SJSA1 (cell line): Measurements from ENCODE around the gene SMAD2. TPM values are rescaled to one million over a fixed set of nuclear protein-coding genes. Genes with fewer than 3 reads are reported as not detected.

ENCODE experiments used
- DNase-seq, 2 experiments: peaks; one replicate each; pipeline ENCODE4 v3.0.0-alpha.2; 2015 to 2020; ENCODE audit warnings: low spot score in 2 of 2, low read depth in 1 of 2
- H3K27ac ChIP-seq: fragments of 250-450 bp; sonication (Bioruptor Pico); 2 replicates; pipeline ENCODE4 v1.5.1; 2020; ENCODE audit warnings: mild to moderate bottlenecking, moderate library complexity
- H3K27me3 ChIP-seq: fragments of 250-450 bp; sonication (Bioruptor Pico); replicated peaks from 2 replicates; pipeline ENCODE4 v1.5.1; 2020; ENCODE audit warnings: mild to moderate bottlenecking, moderate library complexity
- H3K36me3 ChIP-seq: fragments of 250-450 bp; sonication (Bioruptor Pico); 2 replicates; pipeline ENCODE4 v1.5.1; 2020; ENCODE audit warnings: mild to moderate bottlenecking
- H3K4me1 ChIP-seq: fragments of 250-450 bp; sonication (Bioruptor Pico); replicated peaks from 2 replicates; pipeline ENCODE4 v1.6.1; 2021; ENCODE audit warnings: mild to moderate bottlenecking
- H3K4me3 ChIP-seq: fragments of 250-450 bp; sonication (Bioruptor Pico); 2 replicates; pipeline ENCODE4 v1.5.1; 2020; ENCODE audit warnings: mild to moderate bottlenecking
- H3K9me3 ChIP-seq: fragments of 250-450 bp; sonication (Bioruptor Pico); replicated peaks from 2 replicates; pipeline ENCODE4 v1.5.1; 2020; ENCODE audit warnings: mild to moderate bottlenecking
- total RNA-seq: library from RNA; depleted of rRNA; stranded (reverse); fragments of >200 nt; shearing (Covaris generic); gene quantifications from 2 replicates; pipeline ENCODE4 v1.2.3, GENCODE V29; 2014

The SMAD2 gene
- total RNA-seq, 1 experiment from 2014 or later: 127 TPM

- Histone ChIP-seq H3K9me3 (no peaks in the 10 kb centered on the region), H3K27ac (no peak overlapping the region), H3K4me3 (no peak overlapping the region), H3K4me1 (peaks cover 3% of the 10 kb centered on the region), H3K27me3 (no peaks in the 10 kb centered on the region), H3K36me3 (no peaks in the 10 kb centered on the region)
- DNase-seq: no peak
Measured at GRCh38 chr18:47950511-47950910, 20.1 kb upstream of the SMAD2 start.

GRCh38 chr18:47949202-47949601 lies 18.7 kb upstream of the SMAD2 start:
- H3K4me1 ChIP-seq: peaks cover 12% of the 10 kb centered on the region
- no peak overlapping the region for H3K27ac ChIP-seq
- no peaks in the 10 kb centered on the region for H3K9me3 ChIP-seq
- H3K36me3 ChIP-seq: no peaks in the 10 kb centered on the region
- H3K27me3 ChIP-seq: no peaks in the 10 kb centered on the region
- no peak overlapping the region for H3K4me3 ChIP-seq
- no peak for DNase-seq

DNA sequence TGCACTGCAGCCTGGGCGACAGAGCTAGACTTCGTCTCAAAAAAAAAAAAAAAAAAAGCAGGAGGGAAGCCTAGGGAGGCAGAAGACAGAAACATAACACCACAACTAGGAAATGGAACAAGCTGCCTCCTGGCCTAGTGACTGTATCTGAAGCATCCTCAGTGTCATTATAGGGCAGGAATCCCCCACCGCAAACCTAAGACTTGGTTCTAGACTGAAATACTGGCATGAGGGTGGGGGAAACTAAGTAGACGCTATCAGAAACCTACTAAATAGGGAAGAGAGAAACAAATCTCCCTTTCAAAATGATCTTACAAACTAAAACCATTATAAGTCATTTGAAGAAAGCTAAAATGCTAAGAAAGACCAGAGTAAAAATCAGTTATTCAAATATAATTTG lies 16.4 kb upstream of the SMAD2 start:
- Histone ChIP-seq H3K27me3 (no peaks in the 10 kb centered on the region), H3K4me3 (no peak overlapping the region), H3K36me3 (no peaks in the 10 kb centered on the region), H3K4me1 (peaks cover 12% of the 10 kb centered on the region), H3K9me3 (no peaks in the 10 kb centered on the region), H3K27ac (no peak overlapping the region)
- DNase-seq: no peak

- DNase-seq: peak in 1 of 2 experiments; percentile 71
- Histone ChIP-seq H3K27ac (peak overlapping the region; percentile 50), H3K4me3 (no peak overlapping the region), H3K36me3 (no peaks in the 10 kb centered on the region), H3K27me3 (no peaks in the 10 kb centered on the region), H3K4me1 (peaks cover 12% of the 10 kb centered on the region), H3K9me3 (no peaks in the 10 kb centered on the region)
Measured at GRCh38 chr18:47944972-47945852, 14.8 kb upstream of the SMAD2 start.

DNA sequence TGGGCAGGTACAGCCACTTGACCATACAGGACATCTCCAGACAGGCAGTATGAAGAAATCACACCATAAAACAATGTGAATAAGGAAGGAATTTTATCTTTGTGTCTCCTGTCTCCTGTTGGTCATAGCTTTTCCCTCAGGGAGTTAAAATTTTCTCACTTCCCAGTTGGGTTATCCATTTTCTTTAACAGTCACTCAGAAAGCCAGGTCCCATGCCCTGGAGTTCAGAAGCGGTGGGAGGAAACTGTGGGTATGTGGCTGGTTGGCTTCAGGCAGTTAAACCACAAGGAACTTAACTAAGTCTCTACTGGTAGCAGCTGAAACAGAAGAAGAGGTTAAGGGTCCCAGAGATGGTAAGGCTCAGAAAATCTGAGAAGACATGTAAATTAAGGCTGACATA lies 6.5 kb upstream of the SMAD2 start:
- Histone ChIP-seq H3K4me1 (no peaks in the 10 kb centered on the region), H3K9me3 (no peaks in the 10 kb centered on the region), H3K36me3 (no peaks in the 10 kb centered on the region), H3K27me3 (no peaks in the 10 kb centered on the region), H3K27ac (no peak overlapping the region), H3K4me3 (no peak overlapping the region)
- no peak for DNase-seq

DNA sequence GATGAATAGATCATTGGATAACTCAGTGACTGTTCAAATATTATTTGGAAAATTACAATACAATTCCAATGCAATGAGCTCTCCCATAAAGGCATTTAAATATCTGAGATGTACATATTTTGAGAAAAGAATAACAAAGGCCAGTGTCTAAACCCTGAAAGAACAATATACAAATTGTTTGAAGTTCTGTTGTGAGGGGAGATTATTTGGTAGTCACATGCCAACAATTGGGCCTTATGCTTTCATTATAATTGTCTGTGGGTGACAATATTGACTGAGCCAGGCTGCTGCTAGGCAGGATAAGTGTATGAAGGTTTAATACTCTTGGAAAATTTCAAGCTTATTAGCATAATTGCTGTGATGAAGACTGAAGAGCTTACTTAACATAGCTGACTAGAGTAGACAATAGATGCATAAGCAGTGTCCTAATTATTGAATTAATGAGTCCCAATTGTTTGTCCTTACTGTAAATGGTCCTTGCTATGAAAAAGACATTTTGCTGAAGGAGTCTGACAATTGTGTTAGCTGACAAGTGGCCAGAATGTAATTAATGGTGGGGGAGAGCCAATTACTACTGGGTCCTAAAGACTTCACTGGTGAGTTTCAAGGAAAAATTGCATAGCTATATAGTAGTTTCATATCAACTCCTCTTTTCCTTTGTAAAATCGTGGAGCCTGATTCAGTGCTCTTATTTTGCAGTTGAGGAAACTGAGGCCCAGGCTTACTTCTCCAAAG lies 5.0 kb upstream of the SMAD2 start:
- Histone ChIP-seq H3K4me3 (no peak overlapping the region), H3K27me3 (no peaks in the 10 kb centered on the region), H3K9me3 (no peaks in the 10 kb centered on the region), H3K36me3 (peaks cover 3% of the 10 kb centered on the region; the same call in 1 of the 2 replicates), H3K4me1 (peaks cover 7% of the 10 kb centered on the region), H3K27ac (no peak overlapping the region)
- DNase-seq: no peak

- peaks cover 8% of the 10 kb centered on the region; the same call in 1 of the 2 replicates for H3K36me3 ChIP-seq
- H3K27me3 ChIP-seq: no peaks in the 10 kb centered on the region
- no peak overlapping the region for H3K27ac ChIP-seq
- H3K9me3 ChIP-seq: no peaks in the 10 kb centered on the region
- no peak overlapping the region for H3K4me3 ChIP-seq
- DNase-seq: no peak
- peaks cover 20% of the 10 kb centered on the region for H3K4me1 ChIP-seq
Measured at GRCh38 chr18:47932603-47933002, 2.1 kb upstream of the SMAD2 start.

DNA sequence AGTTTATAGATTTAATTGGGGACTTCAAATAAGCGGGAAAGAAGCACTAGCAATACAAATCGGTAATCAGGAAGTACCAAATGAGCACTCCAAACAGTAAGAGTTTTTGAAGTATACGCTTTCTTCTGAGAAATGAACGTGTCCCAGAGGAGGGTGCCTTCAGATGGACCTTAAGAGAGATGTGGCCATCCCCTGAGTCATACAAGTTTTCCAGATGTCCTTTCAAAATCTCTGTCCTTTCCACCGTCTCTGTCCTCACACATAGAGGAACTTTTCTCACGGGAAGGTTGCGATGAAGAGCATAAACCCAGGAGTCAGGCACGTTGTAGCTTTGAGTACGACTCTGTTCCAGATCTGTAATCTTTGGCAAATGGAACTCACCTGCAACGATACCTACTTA lies 1.7 kb upstream of the SMAD2 start:
- H3K27me3 ChIP-seq: no peaks in the 10 kb centered on the region

GRCh38 chr18:47931718-47932103 lies 1.3 kb upstream of the SMAD2 start:
- H3K27me3 ChIP-seq: no peaks in the 10 kb centered on the region
- peaks cover 13% of the 10 kb centered on the region for H3K36me3 ChIP-seq
- H3K27ac ChIP-seq: peak overlapping the region; percentile 97
- peak overlapping the region; percentile 88 for H3K4me3 ChIP-seq
- H3K9me3 ChIP-seq: no peaks in the 10 kb centered on the region
- peaks cover 20% of the 10 kb centered on the region for H3K4me1 ChIP-seq
- no peak for DNase-seq

More for the DNA sequence above, 1.7 kb upstream of the SMAD2 start:
- DNase-seq: no peak
- Histone ChIP-seq H3K36me3 (peaks cover 10% of the 10 kb centered on the region), H3K4me3 (no peak overlapping the region), H3K9me3 (no peaks in the 10 kb centered on the region), H3K4me1 (peaks cover 20% of the 10 kb centered on the region), H3K27ac (no peak overlapping the region)

DNA sequence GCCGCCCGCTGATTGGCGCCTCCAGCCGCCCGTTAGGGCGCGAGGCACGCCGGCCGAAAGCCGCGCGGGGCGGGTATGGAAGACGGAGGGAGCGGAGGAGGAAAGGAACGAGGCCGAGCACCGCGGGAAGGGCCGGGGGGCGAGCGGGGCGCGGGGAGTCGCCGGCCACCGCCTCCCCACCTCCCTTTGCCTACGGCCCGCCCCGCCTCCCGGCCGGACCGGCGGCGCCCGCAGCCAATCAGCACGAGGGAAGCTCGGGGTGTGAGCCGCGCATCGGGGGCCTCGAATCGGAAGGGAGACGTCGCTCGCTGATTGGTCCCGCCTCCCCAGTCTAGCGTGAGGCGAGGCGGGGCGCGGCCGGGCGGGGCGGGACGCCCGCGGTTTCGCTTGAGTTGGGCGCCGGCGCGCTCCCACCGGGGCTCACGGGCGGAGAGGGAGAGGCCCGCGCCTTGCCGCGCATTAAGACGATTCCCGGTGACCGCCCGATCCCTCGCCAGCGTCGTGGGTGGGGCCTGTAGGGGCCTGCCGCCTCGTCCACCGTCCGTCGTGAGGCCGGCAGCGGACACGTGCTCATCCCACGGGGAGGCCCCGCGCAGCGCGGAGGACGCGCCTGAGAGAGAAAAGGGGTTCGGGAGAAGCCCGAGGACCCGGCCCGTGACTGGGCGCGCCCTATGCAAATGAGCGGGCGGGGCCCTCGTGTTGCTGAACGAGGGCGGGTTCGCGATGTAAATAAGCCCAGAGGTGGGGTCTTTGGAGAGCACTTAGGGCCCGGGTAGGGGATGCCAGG lies 665 bp upstream of the SMAD2 start:
- H3K27ac ChIP-seq: peak overlapping the region; percentile 97
- peak; percentile 97 for DNase-seq
- H3K9me3 ChIP-seq: no peaks in the 10 kb centered on the region
- no peaks in the 10 kb centered on the region for H3K27me3 ChIP-seq
- peaks cover 13% of the 10 kb centered on the region for H3K36me3 ChIP-seq
- peak overlapping the region; percentile 88 for H3K4me3 ChIP-seq
- peaks cover 20% of the 10 kb centered on the region for H3K4me1 ChIP-seq

DNA sequence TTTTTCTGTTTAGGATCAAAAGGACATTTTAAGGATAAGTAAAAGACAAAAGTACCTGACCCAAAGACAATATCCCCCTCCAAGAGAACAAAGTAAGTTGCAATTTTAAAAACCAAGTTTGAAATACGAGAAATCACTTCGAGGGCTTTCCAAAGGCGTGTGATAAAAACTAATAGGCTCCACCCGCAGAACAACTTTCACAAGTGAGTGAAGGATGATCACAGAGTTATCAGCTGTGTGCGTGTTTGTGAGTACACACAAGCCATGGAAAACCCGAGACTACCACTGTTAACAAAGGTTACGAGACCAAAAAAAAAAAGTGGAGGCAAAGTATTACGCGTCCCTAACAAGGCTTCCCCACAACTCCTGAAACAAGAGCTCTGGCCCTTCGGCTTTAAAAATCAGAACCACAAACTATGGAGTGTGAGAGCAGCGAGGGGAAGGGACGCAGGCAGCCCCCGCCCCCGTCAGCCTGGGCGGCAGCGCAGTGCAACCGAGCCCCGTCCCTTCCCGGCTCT lies 719 bp downstream of the SMAD2 start:
- Histone ChIP-seq H3K27me3 (no peaks in the 10 kb centered on the region), H3K4me1 (peaks cover 20% of the 10 kb centered on the region), H3K4me3 (peak overlapping the region; percentile 88), H3K36me3 (peaks cover 13% of the 10 kb centered on the region), H3K27ac (peak overlapping the region; percentile 97), H3K9me3 (no peaks in the 10 kb centered on the region)
- DNase-seq: peak in 1 of 2 experiments; percentile 71

GRCh38 chr18:47928466-47928865 lies 2.0 kb downstream of the SMAD2 start:
- no peak for DNase-seq
- no peak overlapping the region for H3K27ac ChIP-seq
- peaks cover 13% of the 10 kb centered on the region for H3K36me3 ChIP-seq
- peak overlapping the region; percentile 88 for H3K4me3 ChIP-seq
- H3K4me1 ChIP-seq: peaks cover 20% of the 10 kb centered on the region
- H3K27me3 ChIP-seq: no peaks in the 10 kb centered on the region
- no peaks in the 10 kb centered on the region for H3K9me3 ChIP-seq

DNA sequence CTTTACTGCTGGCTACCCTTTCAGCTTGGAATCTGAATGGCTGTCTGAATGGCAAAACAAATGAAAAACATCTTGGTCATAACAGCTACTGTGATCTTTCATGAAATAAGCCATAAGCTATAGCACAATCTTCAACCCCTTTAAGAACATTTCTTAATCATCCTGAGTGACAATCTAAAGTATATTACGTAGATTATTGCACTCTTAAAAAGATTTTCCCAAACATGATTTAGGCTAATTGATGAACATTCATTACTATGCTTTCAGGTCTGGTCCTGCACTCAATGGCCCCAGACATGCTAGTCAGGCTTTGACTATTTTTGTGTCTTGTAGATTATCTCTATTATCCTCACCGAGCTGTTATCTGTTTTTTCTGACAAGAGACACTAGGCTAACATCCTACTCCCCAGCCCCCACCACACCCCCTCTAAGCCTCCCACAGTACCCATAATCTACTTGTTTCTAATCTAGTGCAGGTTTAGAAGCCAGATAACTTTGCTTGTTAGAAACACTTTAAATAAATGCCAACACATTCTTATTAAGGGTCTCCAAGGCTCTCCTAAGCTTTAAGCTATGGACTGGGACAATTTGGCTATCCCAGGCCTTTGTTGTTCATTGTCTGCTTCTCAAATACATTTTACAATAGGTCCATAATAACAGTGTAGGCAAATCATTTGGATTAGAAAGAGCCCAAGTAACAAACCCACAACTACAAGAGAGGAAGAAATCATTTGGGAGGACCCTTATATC lies 4.2 kb downstream of the SMAD2 start:
- Histone ChIP-seq H3K9me3 (no peaks in the 10 kb centered on the region), H3K4me1 (peaks cover 15% of the 10 kb centered on the region), H3K4me3 (no peak overlapping the region), H3K36me3 (peaks cover 13% of the 10 kb centered on the region), H3K27ac (no peak overlapping the region), H3K27me3 (no peaks in the 10 kb centered on the region)
- no peak for DNase-seq
